Stimulated activated CD4-positive, alpha-beta T cell treated with anti-CD3 and anti-CD28 coated beads, TNF-alpha, amount 100 ng/mL, for 24 hours (primary cell): ENCODE data around the gene KMT2D.
A peak's percentile ranks its signal among the peaks of the same experiment; 100 is the strongest.

Source experiments
- DNase-seq, 3 experiments: peaks; one replicate each; pipeline ENCODE4 v3.0.0-alpha.2; 2020; ENCODE audit warnings: low read depth in 3 of 3

KMT2D gene

DNA sequence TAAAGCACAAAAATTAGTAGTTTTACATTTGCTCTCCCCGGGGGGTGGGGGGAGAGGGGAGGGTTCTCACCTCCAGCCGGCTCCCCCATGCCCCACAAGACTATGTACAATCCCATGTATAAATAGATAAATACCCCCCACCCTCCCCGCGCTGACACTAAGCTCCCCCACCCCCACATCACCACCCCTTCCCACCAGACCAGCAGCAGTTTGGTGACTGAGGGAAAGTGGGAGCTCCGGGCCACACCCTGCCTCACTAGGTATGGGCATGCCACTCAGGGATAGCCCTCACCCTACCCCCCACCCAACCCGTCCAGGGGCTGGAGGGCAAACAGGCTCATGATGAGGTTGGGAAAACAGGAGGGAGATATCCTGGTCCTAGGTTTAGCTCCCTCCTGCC, 40.2 kb downstream of the KMT2D start:
- no peak for DNase-seq

DNA sequence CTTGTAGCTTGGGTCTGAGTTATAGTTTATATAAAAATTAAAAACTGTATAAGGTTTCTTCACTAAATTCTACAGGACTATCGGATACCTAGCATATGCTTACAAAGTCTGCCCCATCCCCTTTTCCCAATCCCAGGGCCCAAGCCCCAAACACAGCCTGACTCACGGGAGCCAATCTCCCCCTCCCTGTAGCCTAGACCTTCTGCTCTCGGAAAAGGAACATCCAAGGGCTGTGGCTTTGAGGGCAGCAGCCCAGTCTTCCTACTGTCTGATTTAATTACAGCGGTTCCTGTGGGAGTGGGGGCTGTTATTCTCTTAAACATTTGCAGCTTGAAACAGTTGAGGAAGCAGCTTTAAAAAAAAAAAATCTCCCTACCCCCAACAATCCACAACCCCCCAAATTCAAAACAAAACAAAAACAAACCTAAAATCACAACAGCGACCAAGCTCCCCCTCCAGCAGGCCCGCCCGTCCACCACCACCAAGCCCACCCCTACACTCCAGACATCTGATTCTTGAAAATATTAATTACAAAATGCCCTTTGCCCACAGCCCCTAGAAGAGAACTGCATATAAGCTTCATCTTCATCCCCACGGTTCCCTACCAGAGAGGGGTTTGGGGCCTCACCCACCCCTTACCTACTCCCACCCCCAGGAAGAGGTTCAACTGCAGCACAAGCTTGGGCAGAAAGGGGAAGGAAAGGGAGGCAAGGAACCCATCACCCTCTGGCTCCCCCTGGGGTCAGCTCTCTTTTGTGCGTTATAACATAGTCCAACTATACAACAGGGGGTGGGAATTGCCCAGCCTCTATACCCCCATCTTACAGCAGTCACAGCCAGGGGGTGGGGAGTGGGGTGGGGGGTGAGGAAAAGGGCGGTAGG, 40.9 kb downstream of the KMT2D start:
- DNase-seq = no peak

DNA sequence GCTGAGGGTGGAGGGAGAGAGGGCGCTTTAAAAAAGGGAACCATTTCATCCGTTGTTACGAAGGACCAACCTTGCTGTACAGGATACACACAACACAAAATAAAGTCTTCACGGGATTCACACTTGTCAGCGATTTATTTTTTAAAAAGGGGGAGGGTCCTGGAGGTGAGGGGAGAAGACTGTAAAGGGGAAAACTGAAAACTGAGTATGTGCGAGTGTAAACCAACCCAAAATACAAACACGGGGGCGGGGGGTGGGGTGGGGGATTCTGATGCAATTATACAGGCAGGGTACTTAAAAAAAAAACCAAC, 41.5 kb downstream of the KMT2D start:
- no peak for DNase-seq

DNA sequence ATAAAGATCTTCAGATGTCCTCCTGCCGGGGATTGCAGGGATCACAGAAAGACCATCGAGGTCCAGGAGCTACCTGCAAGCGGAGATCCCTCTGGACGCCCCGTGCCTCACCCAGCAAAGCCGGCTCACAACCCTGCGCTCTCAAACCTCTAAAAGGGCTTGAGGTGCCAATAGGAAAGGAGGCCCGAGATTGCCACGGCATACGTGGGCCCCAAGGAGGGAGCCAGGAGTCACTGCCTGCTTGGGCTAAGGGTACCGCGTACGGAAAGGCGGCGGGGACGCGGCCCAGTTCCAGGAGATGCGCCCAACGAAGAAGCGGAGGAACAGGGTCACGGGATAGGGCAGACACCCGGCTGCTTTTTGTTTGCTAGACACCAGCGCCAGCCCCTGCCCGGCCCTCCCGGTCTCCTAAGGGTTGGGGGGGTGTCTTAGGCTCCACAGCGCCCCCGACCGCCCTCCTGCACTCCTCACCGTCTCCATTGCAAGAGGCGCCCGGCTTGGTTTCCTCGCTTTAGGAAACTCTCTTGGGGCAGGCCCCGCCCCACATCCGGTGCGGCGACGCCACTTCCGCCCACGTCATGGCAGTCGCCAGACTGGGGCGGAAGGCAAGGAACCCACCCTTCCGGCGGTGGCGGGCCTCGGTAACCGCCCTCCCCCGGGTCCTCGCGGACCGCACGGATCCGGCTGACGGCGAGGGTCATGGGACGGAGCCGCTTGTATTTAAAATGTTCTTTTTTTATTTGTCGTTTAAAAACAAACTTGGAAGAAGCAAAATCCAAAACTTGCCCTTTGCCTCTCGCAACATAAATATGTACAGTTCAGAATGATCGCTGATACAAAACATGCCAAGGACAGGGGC, 42.1 kb downstream of the KMT2D start, which contains the start of gene PRKAG1:
TSS of gene PRKAG1 (minus strand) at position 516 of the 859 bp plus-strand sequence. CDS start at position 480, 36 bp downstream.
- DNase-seq = peak; percentile 91 to 94 (median 93)

DNA sequence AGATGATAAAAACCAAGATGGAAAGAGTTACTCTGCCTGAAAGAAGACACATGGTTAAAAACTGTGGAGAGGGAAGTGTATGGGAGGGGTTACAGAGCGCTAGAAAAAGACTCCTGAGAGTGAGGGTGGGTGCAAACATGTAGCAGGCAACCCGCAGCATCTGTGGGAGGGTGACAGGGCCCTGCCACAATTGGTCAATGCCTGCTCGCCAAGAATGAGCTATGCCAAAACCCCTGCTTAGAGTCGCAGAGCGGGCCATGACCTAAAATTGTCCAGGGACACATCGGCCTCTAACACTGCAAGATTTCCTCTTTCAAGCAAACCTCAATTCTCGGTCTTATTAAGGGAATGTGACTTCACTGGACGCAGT, 42.7 kb downstream of the KMT2D start:
- DNase-seq = peak in 1 of 3 experiments; percentile 45

DNA sequence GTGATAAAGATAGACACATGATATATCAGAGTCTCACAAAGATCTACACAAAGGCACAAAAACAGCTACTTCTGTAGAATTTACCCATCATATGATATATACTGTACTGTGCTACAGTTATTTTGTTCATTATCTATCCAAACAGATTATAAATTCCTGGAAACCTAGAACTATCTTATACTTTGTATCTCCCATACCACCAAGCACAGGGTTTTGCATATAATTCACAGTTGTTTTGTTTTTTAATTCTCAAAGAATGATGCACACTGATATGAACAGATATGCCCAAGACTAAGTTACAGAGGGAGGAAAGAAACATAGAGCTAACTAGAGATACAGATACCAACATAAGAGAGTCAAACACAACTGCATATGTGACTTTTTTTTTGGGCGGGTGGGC, 45.4 kb downstream of the KMT2D start:
- no peak for DNase-seq

DNA sequence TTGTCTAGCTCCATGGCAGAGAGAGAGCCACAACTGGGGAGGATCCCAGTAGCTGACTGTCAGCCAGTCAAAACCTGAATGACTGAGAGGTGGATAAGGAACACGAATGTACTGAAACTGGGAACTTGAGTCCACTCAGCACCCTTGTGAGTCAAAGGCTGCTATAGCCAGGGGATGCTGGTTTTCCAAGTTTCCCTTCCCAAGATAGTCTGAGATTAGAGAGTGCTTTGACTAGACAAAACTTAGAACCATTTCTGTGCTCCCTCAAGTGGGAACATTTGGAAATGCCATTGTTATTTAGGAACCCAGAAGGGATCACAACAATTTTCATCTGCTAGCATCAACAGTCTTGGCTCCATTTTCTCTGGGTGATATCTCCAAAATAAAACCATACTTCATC, 46.0 kb downstream of the KMT2D start:
- DNase-seq = no peak

DNA sequence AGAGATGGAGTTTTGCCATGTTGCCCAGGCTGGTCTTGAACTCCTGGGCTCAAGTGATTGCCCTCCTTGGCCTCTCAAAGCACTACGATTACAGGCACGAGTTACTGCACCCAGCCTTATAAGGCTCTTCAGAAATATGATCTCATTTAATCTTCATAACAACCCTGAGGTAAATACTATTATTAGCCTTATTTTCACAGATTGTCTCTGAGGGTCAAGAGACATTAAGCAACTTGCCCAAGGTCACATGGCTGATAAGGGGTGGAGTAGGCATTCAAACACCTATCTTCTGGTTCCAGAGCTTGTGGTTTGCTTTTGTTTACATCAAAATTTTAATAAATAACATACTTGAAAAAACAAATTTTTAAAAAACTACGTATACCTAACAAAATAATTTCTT, 47.2 kb downstream of the KMT2D start:
- no peak for DNase-seq

DNA sequence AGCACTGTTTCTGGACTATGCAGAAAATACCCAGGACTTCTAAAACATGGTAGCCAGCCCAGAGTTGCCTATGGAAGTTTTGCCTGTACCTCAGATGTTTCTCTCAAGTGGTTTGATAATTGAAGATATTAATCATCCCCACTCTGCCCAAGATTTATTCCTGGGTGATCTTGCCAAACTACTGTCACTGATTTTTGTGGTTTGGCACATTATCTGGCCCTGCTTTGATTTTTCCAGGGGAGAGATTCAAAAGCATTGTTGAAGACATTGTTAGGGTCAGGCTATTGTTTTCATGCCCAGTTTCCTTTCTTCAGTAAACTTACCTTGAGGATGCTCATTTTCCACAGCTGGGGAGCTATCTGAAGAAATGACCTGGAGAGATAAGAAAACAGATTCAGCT, 47.9 kb downstream of the KMT2D start:
- DNase-seq = no peak
